ENCODE results near the gene PPP1CA. TPM values are rescaled to one million over a fixed set of nuclear protein-coding genes. Genes with fewer than 3 reads are reported as not detected.

Gene PPP1CA
- total RNA-seq, 4 donors from 2014 or later, result 50.6 to 97.8 (median 72.7) TPM

GRCh38 chr11:67445515-67445914 is 43.9 kb upstream of the PPP1CA start:
- Histone ChIP-seq H3K9me3 (no peaks in the 10 kb centered on the region), H3K36me3 (peaks cover 0 to 16% (median 0%) of the 10 kb centered on the region in 3 donors), H3K27ac (no peak overlapping the region), H3K4me3 (no peak overlapping the region), H3K27me3 (no peaks in the 10 kb centered on the region), H3K4me1 (peaks cover 0 to 40% (median 25%) of the 10 kb centered on the region in 4 donors)
- TF ChIP-seq CTCF (IDR thresholded peaks at IDR 0.05) (no peak), POLR2A (IDR thresholded peaks at IDR 0.05) (no peak), EP300 (IDR thresholded peaks at IDR 0.05) (no peak)
- 72 to 86% methylated on average over 5 of the region's 5 CpGs for WGBS, 2 donors
- DNase-seq (ENCODE audit: low spot score in 2 of 2), result no peak

DNA sequence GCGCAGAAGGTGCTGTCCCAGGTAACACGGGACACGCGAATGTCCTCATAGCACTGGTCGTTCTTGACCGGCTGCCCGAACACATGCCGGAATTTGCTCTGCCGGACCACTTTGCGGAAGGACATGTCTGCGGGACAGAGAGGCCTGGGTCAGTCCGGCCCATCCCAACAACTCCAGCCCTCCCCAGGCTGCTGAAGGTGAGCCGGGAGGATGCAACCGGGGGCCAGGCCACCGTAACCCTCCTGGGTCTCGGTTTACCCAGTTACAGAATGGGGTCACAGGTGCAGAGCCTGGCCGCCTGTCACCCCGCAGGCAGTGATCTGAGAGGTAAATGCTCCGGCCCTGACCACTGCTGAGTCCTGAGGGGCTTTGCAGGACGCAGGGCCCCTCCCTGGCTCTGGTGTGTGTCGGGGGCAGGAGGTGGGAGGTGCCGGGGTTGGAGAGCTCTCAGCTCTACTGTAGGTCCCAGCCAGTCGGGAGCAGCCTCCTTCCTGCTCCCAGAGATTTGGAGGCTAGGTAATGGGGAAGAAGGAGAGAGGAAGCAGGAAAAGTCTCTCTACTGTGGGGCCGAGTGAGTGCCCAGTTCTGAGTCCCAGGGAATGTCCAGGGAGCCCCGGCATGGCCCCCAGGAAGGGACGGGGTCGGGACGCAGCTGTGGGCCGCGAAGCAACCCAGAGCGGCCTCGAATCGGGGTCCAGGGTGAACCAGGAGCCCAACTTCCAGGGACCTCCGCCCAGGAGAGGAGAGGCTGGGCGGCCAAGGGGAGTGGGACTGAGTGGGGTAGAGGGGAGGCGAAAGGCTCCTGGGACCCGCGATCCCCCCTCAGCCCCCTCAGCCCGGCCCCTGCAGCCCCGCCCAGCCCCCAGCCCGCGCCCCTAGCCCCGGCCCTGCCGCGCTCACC is 41.1 kb upstream of the PPP1CA start:
- DNase-seq (ENCODE audit: low spot score in 2 of 2), result no peak
- Histone ChIP-seq H3K4me1 (peaks cover 0 to 55% (median 32%) of the 10 kb centered on the region in 4 donors), H3K27ac (peak overlapping the region; percentile 89 to 96 (median 94)), H3K9me3 (no peaks in the 10 kb centered on the region), H3K4me3 (peak overlapping the region; percentile 70 to 78 (median 75)), H3K27me3 (no peaks in the 10 kb centered on the region), H3K36me3 (peaks cover 0 to 44% (median 0%) of the 10 kb centered on the region in 3 donors)
- TF ChIP-seq POLR2A (IDR thresholded peaks at IDR 0.05), result no peak
- TF ChIP-seq EP300 (IDR thresholded peaks at IDR 0.05), result no peak
- no peak for TF ChIP-seq CTCF (IDR thresholded peaks at IDR 0.05)
- WGBS, 2 donors, result 36 to 39% methylated on average over 24 to 30 of the region's 45 CpGs

GRCh38 chr11:67441731-67442351 is 40.2 kb upstream of the PPP1CA start:
- Histone ChIP-seq H3K36me3 (peaks cover 0 to 53% (median 0%) of the 10 kb centered on the region in 3 donors), H3K4me1 (peaks cover 0 to 62% (median 32%) of the 10 kb centered on the region in 4 donors), H3K27ac (peak overlapping the region in 1 of 4 donors; percentile 95), H3K27me3 (no peaks in the 10 kb centered on the region), H3K4me3 (no peak overlapping the region), H3K9me3 (no peaks in the 10 kb centered on the region)
- 81 to 87% methylated on average over 28 of the region's 28 CpGs for WGBS, 2 donors
- TF ChIP-seq CTCF (IDR thresholded peaks at IDR 0.05), result no peak
- no peak for TF ChIP-seq EP300 (IDR thresholded peaks at IDR 0.05)
- no peak for TF ChIP-seq POLR2A (IDR thresholded peaks at IDR 0.05)
- DNase-seq (ENCODE audit: low spot score in 2 of 2), result no peak

DNA sequence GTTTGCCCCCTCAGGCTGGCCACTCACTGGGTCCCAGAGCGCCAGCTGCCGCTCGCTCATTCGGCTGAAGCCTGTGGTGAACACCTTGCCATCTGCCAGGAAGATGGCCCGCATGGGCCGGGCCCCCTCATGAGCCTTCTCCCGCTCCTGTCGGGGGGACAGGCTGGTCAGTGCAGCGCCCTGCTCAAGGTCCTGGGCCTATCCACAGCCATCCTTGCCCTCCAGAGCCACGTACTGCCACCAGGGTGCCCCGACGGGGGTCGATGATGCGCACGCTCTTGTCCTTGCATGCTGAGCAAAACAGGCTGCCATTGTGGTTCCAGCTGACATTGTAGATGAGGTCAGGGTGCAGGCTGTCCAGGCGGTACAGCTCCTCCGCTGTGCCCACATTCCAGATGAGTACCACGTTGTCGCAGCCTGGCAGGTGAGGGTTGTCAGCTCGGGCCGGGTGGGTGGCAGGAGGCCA is 39.5 kb upstream of the PPP1CA start:
- Histone ChIP-seq H3K4me3 (no peak overlapping the region), H3K27ac (peak overlapping the region in 1 of 4 donors; percentile 74), H3K9me3 (no peaks in the 10 kb centered on the region), H3K36me3 (peaks cover 0 to 59% (median 0%) of the 10 kb centered on the region in 3 donors), H3K4me1 (peaks cover 0 to 69% (median 31%) of the 10 kb centered on the region in 4 donors), H3K27me3 (no peaks in the 10 kb centered on the region)
- no peak for DNase-seq (ENCODE audit: low spot score in 2 of 2)
- WGBS, 2 donors, result 85 to 86% methylated on average over 6 to 12 of the region's 21 CpGs
- no peak for TF ChIP-seq EP300 (IDR thresholded peaks at IDR 0.05)
- TF ChIP-seq CTCF (IDR thresholded peaks at IDR 0.05), result no peak
- no peak for TF ChIP-seq POLR2A (IDR thresholded peaks at IDR 0.05)
